HepG2 (cell line): ENCODE results near the gene BCAS3. TPM values are rescaled to one million over a fixed set of nuclear protein-coding genes. Genes with fewer than 3 reads are reported as not detected.

Experiments used
- AGO2 ChIP-seq: fragments of 200-400 bp; formaldehyde crosslinking; optimal IDR thresholded peaks from 2 replicates; pipeline ENCODE3; 2017; ENCODE audit warnings: mild to moderate bottlenecking, low read depth, low read length, moderate library complexity
- FOXA3 ChIP-seq: IDR thresholded peaks from 2 replicates; pipeline ENCODE4 v1.6.1; 2016; ENCODE audit warnings: missing genetic modification reagents, missing compliant biosample characterization
- GPBP1L1 ChIP-seq: sonication (generic); formaldehyde crosslinking; IDR thresholded peaks from 2 replicates; pipeline ENCODE4 v1.5.0; 2020; ENCODE audit warnings: mild to moderate bottlenecking, missing genetic modification reagents
- HOXD1 ChIP-seq: sonication (generic); formaldehyde crosslinking; IDR thresholded peaks from 2 replicates; pipeline ENCODE4 v1.5.0; 2020; ENCODE audit warnings: missing genetic modification reagents
- JARID2 ChIP-seq: sonication (generic); formaldehyde crosslinking; IDR thresholded peaks from 2 replicates; pipeline ENCODE4 v1.8.1; 2023; ENCODE audit warnings: missing genetic modification reagents, inconsistent platforms; ENCODE audit not compliant: insufficient replicate concordance
- KAT2B ChIP-seq: fragments of 150-350 bp; IDR thresholded peaks from 2 replicates; pipeline ENCODE4 v1.6.1; 2014; ENCODE audit warnings: low read depth, low read length, borderline replicate concordance
- KDM4B ChIP-seq: sonication (generic); formaldehyde crosslinking; IDR thresholded peaks from 2 replicates; pipeline ENCODE4 v1.4.0; 2020; ENCODE audit warnings: missing genetic modification reagents
- MAFF ChIP-seq: IDR thresholded peaks from 2 replicates; pipeline ENCODE4 v1.6.1; 2011; ENCODE audit warnings: low read depth, low read length, improper control_type of control experiment
- MBNL3 ChIP-seq: fragments of 250-450 bp; sonication (Bioruptor Pico); conservative IDR thresholded peaks from 2 replicates; pipeline ENCODE4 v1.8.0; 2022; ENCODE audit warnings: mild to moderate bottlenecking, inconsistent platforms
- MTERF4 ChIP-seq: sonication (generic); formaldehyde crosslinking; IDR thresholded peaks from 2 replicates; pipeline ENCODE4 v1.8.0; 2023; ENCODE audit warnings: mild to moderate bottlenecking, missing genetic modification reagents
- NFKB2 ChIP-seq: sonication (generic); formaldehyde crosslinking; IDR thresholded peaks from 2 replicates; pipeline ENCODE4 v1.4.0; 2020; ENCODE audit warnings: missing genetic modification reagents, borderline replicate concordance
- PITX1 ChIP-seq: sonication (generic); formaldehyde crosslinking; IDR thresholded peaks from 2 replicates; pipeline ENCODE4 v1.5.1; 2020; ENCODE audit warnings: mild to moderate bottlenecking, missing genetic modification reagents
- TEAD3 ChIP-seq: optimal IDR thresholded peaks from 2 replicates; pipeline ENCODE3; 2016; ENCODE audit warnings: borderline replicate concordance
- WIZ ChIP-seq: sonication (generic); formaldehyde crosslinking; IDR thresholded peaks from 2 replicates; pipeline ENCODE4 v1.5.1; 2020; ENCODE audit warnings: mild to moderate bottlenecking, missing genetic modification reagents
- ZFP37 ChIP-seq: sonication (generic); formaldehyde crosslinking; IDR thresholded peaks from 2 replicates; pipeline ENCODE4 v1.4.0; 2020; ENCODE audit warnings: missing genetic modification reagents, borderline replicate concordance
- ZMAT5 ChIP-seq: sonication (generic); formaldehyde crosslinking; IDR thresholded peaks from 2 replicates; pipeline ENCODE4 v1.5.0; 2020; ENCODE audit warnings: mild to moderate bottlenecking, low read depth, missing genetic modification reagents, borderline replicate concordance
- ZMYM4 ChIP-seq: sonication (generic); formaldehyde crosslinking; IDR thresholded peaks from 2 replicates; pipeline ENCODE4 v1.8.1; 2023; ENCODE audit warnings: mild to moderate bottlenecking, missing genetic modification reagents
- ZNF138 ChIP-seq: sonication (generic); formaldehyde crosslinking; IDR thresholded peaks from 2 replicates; pipeline ENCODE4 v1.5.0; 2020; ENCODE audit warnings: mild to moderate bottlenecking, low read depth, missing genetic modification reagents
- ZNF343 ChIP-seq: sonication (generic); formaldehyde crosslinking; IDR thresholded peaks from 2 replicates; pipeline ENCODE4 v1.4.0; 2020; ENCODE audit warnings: mild to moderate bottlenecking, missing genetic modification reagents
- ZNF501 ChIP-seq: sonication (generic); formaldehyde crosslinking; IDR thresholded peaks from 2 replicates; pipeline ENCODE4 v1.5.1; 2020; ENCODE audit warnings: mild to moderate bottlenecking, moderate library complexity, missing genetic modification reagents
- ZNF580 ChIP-seq: IDR thresholded peaks from 2 replicates; pipeline ENCODE4 v1.6.1; 2016; ENCODE audit warnings: low read depth, borderline replicate concordance
- ZNF619 ChIP-seq: sonication (generic); formaldehyde crosslinking; IDR thresholded peaks from 2 replicates; pipeline ENCODE4 v1.4.0; 2020; ENCODE audit warnings: mild to moderate bottlenecking, missing genetic modification reagents
- ZNF660 ChIP-seq: sonication (generic); formaldehyde crosslinking; IDR thresholded peaks from 2 replicates; pipeline ENCODE4 v1.5.1; 2020; ENCODE audit warnings: mild to moderate bottlenecking, low read depth, missing genetic modification reagents, borderline replicate concordance
- ZNF713 ChIP-seq: sonication (generic); formaldehyde crosslinking; IDR thresholded peaks from 2 replicates; pipeline ENCODE4 v1.4.0; 2020; ENCODE audit warnings: mild to moderate bottlenecking, missing genetic modification reagents
- ZNF75D ChIP-seq: sonication (generic); formaldehyde crosslinking; IDR thresholded peaks from 2 replicates; pipeline ENCODE4 v1.8.1; 2023; ENCODE audit warnings: missing genetic modification reagents, mild to moderate bottlenecking, borderline replicate concordance
- ZSCAN20 ChIP-seq: sonication (generic); formaldehyde crosslinking; IDR thresholded peaks from 2 replicates; pipeline ENCODE4 v1.4.0; 2020; ENCODE audit warnings: missing genetic modification reagents, mild to moderate bottlenecking, borderline replicate concordance
- ZSCAN30 ChIP-seq: sonication (generic); formaldehyde crosslinking; IDR thresholded peaks from 2 replicates; pipeline ENCODE4 v1.5.0; 2020; ENCODE audit warnings: mild to moderate bottlenecking, missing genetic modification reagents
- polyA plus RNA-seq, 8 experiments: library from polyadenylated mRNA; depleted of rRNA in 3 of 8; stranded (reverse) in 7 of 8; unstranded in 1 of 8; fragments of >200 nt; fragmentation: Illumina TruSeq in 4 of 8; extraction: Trizol in 4 of 8; gene quantifications; 2 replicates each; pipeline versions ENCODE4 v1.2.1 to v1.2.3, GENCODE V29; 2011 to 2016; ENCODE audit warnings: low read depth in 4 of 8, missing spikeins in 1 of 8, mixed read lengths in 1 of 8; ENCODE audit not compliant: insufficient read depth in 1 of 8
- total RNA-seq, 5 experiments: library from RNA; depleted of rRNA; stranded (reverse); fragments of >200 nt; fragmentation: Illumina TruSeq; extraction: Trizol; gene quantifications; 2 replicates each; pipeline ENCODE4 v1.2.3, GENCODE V29; 2016; ENCODE audit warnings: low read depth in 1 of 5
- TF ChIP-seq, protein P1 (sequence below): sonication (generic); formaldehyde crosslinking; IDR thresholded peaks from 2 replicates; pipeline ENCODE4 v1.4.0; 2020; ENCODE audit warnings: low read depth, mild to moderate bottlenecking, missing genetic modification reagents

The BCAS3 gene
- total and polyA plus RNA-seq, 2 of the 13 experiments (the other 11 are each of a cell fraction or from before 2014, with no cell fraction given): 10.7 to 11.2 TPM

DNA sequence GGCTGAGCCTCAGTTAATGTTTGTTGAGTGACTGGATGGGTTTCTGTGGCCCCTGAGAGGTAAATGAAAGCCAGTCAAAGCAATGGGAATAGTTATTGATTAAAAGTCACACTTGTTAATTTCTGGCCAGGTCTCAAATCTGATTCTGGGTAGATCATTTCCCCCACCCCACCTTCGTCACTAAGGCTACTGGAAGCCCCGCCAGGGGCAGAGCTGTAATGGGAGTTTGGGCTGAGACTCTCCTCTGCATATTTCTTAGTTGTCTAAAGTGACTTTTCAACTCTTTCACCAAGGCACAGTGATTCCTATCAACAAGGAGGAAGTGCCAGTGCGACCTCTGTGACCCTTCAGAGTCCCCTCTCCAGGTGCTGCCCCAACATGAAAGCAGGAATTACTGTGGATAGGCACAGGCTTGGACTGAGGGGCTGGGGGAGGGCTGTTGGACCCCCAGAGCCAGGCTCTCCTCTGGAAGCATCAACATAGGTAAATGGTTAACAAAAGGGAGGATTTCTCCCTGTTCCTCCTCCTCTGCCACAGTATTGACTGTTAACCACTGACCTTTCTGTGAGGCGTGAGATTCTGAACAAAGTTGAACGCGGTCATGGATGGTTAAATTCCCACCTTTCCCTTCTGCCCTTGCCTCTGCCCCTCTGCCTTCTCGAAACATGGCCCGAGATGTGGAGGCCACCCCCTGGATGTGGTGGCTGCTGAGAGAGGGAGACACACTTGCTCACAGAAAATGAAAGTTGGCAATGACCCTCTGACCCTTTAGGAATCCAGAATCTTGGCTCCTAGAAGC, 701.2 kb downstream of the BCAS3 start (continued):
- no peak for TF ChIP-seq JARID2
- TF ChIP-seq ZSCAN30 (CRISPR knock-in tag): no peak
- no peak for TF ChIP-seq AGO2
- no peak; the same call in 1 of the 2 replicates for TF ChIP-seq ZMYM4
- TF ChIP-seq, protein P1, sequence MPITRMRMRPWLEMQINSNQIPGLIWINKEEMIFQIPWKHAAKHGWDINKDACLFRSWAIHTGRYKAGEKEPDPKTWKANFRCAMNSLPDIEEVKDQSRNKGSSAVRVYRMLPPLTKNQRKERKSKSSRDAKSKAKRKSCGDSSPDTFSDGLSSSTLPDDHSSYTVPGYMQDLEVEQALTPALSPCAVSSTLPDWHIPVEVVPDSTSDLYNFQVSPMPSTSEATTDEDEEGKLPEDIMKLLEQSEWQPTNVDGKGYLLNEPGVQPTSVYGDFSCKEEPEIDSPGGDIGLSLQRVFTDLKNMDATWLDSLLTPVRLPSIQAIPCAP (CRISPR knock-in tag): no peak
- no peak for TF ChIP-seq ZNF75D
- TF ChIP-seq TEAD3 (CRISPR knock-in tag): peak; percentile 50
- TF ChIP-seq PITX1 (CRISPR knock-in tag): peak; percentile 55; the same call in 1 of the 2 replicates
- TF ChIP-seq ZNF619 (CRISPR knock-in tag): no peak
- TF ChIP-seq NFKB2 (CRISPR knock-in tag): no peak
- no peak for TF ChIP-seq ZNF713
- no peak for TF ChIP-seq ZNF660
- TF ChIP-seq KDM4B (CRISPR knock-in tag): no peak
- TF ChIP-seq ZSCAN20: no peak
- no peak for TF ChIP-seq WIZ (CRISPR knock-in tag)
- TF ChIP-seq ZNF501: peak; percentile 52; the same call in 1 of the 2 replicates
- no peak for TF ChIP-seq ZNF580
- no peak for TF ChIP-seq MAFF
- TF ChIP-seq ZNF343 (CRISPR knock-in tag): no peak
- TF ChIP-seq MBNL3 (CRISPR knock-in tag): no peak
- peak; percentile 65 for TF ChIP-seq FOXA3 (CRISPR knock-in tag)
- TF ChIP-seq KAT2B: no peak
- TF ChIP-seq ZMAT5: no peak
- no peak for TF ChIP-seq HOXD1 (CRISPR knock-in tag)
- TF ChIP-seq GPBP1L1 (CRISPR knock-in tag): no peak
- TF ChIP-seq ZNF138 (CRISPR knock-in tag): no peak
- TF ChIP-seq ZFP37 (CRISPR knock-in tag): no peak
- peak; percentile 80; the same call in 1 of the 2 replicates for TF ChIP-seq MTERF4 (CRISPR knock-in tag)
